Bronchial epithelial cell (primary cell): ENCODE measurements around the gene BEST1. TPM values are rescaled to one million over a fixed set of nuclear protein-coding genes. Genes with fewer than 3 reads are reported as not detected.

Source experiments
- DNase-seq: peaks from one replicate; pipeline ENCODE4 v3.0.0-alpha.2; 2010; ENCODE audit warnings: low read depth
- FAIRE-seq: peaks from 2 replicates; lab custom pipeline; 2011; peaks lifted over from hg19 to GRCh38; lab: Jason Lieb, UNC
- H3K27me3 ChIP-seq: 2 replicates; pipeline ENCODE4 v1.5.1; 2011; ENCODE audit warnings: low read length; ENCODE audit not compliant: control insufficient read depth, insufficient read depth
- H3K36me3 ChIP-seq: 2 replicates; pipeline ENCODE4 v1.5.1; 2011; ENCODE audit warnings: low read length; ENCODE audit not compliant: control insufficient read depth, insufficient read depth
- H3K4me3 ChIP-seq: 2 replicates; pipeline ENCODE4 v1.5.1; 2011; ENCODE audit warnings: mild to moderate bottlenecking, low read depth, low read length, control low read depth
- CTCF ChIP-seq: IDR thresholded peaks from 2 replicates; pipeline ENCODE4 v1.5.1; 2011; ENCODE audit warnings: mild to moderate bottlenecking, moderate library complexity, low read length, control low read depth, inconsistent platforms; ENCODE audit not compliant: insufficient read depth, severe bottlenecking
- total RNA-seq: library from RNA; depleted of rRNA; stranded (reverse); fragments of >200 nt; gene quantifications from 2 replicates; pipeline ENCODE4 v1.2.1, GENCODE V29; 2014

The BEST1 gene
- total RNA-seq, 1 donor from 2014 or later: 3.7 TPM

DNA sequence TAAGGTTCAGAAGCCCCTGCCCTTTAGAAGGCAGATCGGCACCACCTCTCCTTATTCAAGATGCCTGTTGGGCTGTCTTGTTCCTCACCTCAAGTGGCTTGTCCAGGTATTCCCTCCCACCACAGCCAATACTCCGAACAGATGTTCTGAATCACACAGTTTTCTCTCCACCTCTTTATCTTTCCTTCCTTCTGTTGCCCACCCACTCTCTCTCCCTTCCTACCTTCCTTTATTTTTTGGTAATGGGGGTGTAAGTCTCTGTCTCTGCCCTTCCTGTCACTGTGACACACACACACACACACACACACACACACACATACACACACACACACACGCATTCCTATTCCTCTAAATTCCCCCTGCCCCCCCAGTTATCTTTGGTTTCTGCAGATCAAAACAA lies 8.4 kb downstream of the BEST1 start:
- Histone ChIP-seq H3K36me3 (peaks cover 2% of the 10 kb centered on the region), H3K4me3 (no peak overlapping the region), H3K27me3 (no peaks in the 10 kb centered on the region)
- FAIRE-seq (no peak), DNase-seq (no peak)
- TF ChIP-seq CTCF: no peak

GRCh38 chr11:61959114-61959513 lies 9.0 kb downstream of the BEST1 start:
- no peaks in the 10 kb centered on the region for H3K27me3 ChIP-seq
- H3K36me3 ChIP-seq: peaks cover 2% of the 10 kb centered on the region
- TF ChIP-seq CTCF: peak; percentile 14
- DNase-seq (peak; percentile 79), FAIRE-seq (no peak)
- no peak overlapping the region for H3K4me3 ChIP-seq

- Histone ChIP-seq H3K27me3 (no peaks in the 10 kb centered on the region), H3K4me3 (no peak overlapping the region), H3K36me3 (peaks cover 2% of the 10 kb centered on the region)
- no peak for TF ChIP-seq CTCF
- no peak for FAIRE-seq
- no peak for DNase-seq
Measured at GRCh38 chr11:61959678-61960077, 9.5 kb downstream of the BEST1 start.

- TF ChIP-seq CTCF: no peak
- H3K36me3 ChIP-seq: peaks cover 5% of the 10 kb centered on the region
- no peaks in the 10 kb centered on the region for H3K27me3 ChIP-seq
- no peak overlapping the region for H3K4me3 ChIP-seq
- DNase-seq: no peak
- FAIRE-seq: no peak
Measured at GRCh38 chr11:61960532-61960931, 10.4 kb downstream of the BEST1 start.

DNA sequence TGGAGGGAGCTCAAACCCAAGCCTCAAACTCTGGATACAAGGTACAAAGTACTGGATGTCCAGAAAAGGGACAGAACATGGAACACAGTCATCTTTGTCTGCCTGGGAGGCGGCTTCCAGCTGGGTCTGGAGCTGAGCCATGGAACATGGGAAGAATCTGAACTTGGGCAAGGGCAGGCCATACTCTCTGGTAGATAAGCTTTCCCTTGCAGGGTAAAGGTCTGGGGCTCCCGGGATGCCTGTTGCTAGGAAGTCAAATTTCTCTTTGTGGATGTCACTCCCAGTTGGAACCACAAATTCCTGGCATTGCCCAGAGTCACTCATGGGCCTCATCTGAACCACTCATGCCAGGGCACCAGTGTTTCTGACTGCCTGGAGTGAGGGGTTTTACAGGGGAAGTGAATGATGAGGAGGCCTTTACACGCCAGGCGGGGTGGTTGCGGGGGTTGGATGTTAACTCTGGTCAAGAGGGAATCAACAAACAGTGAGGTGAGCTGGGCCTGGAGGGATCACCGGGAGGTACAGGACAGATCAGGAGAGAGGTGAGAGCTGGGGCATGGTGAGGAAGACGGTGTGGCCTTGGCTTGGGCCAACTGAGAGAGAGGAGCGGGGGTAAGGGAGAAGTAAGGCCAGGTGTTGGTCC lies 11.5 kb downstream of the BEST1 start:
- no peaks in the 10 kb centered on the region for H3K27me3 ChIP-seq
- peaks cover 10% of the 10 kb centered on the region for H3K36me3 ChIP-seq
- no peak overlapping the region for H3K4me3 ChIP-seq
- TF ChIP-seq CTCF: no peak
- no peak for DNase-seq
- no peak for FAIRE-seq
